Effector memory CD8-positive, alpha-beta T cell (primary cell): ENCODE data around the gene GOLT1B.

Experiments
- ATAC-seq: fragments of 150-1000 bp; cut with Tn5 transposase; replicated peaks from 2 replicates; pipeline ENCODE4 v1.10.0; 2021; ENCODE audit warnings: mild to moderate bottlenecking, moderate library complexity
- DNase-seq, 3 experiments: peaks; one replicate each; pipeline ENCODE4 v3.0.0; 2021
- H3K27ac Mint-ChIP-seq, 2 donors: one replicate each; pipeline ENCODE4 v1.8.0; 2022; ENCODE audit warnings: mild to moderate bottlenecking in 2 of 2, mixed read lengths in 2 of 2, moderate library complexity in 2 of 2
- H3K27me3 Mint-ChIP-seq, 2 donors: one replicate each; pipeline ENCODE4 v1.8.0; 2022; ENCODE audit warnings: mixed read lengths in 2 of 2
- H3K36me3 Mint-ChIP-seq: one replicate; pipeline ENCODE4 v1.8.0; 2022; ENCODE audit warnings: mild to moderate bottlenecking, moderate library complexity, mixed read lengths; ENCODE audit not compliant: insufficient read depth
- H3K4me1 Mint-ChIP-seq, 2 donors: one replicate each; pipeline ENCODE4 v1.8.0; 2022; ENCODE audit warnings: low read depth in 2 of 2, mixed read lengths in 2 of 2
- H3K4me3 Mint-ChIP-seq, 2 donors: one replicate each; pipeline ENCODE4 v1.8.0; 2022; ENCODE audit warnings: mild to moderate bottlenecking in 2 of 2, mixed read lengths in 2 of 2, moderate library complexity in 2 of 2
- H3K9me3 Mint-ChIP-seq, 2 donors: one replicate each; pipeline ENCODE4 v1.8.0; 2022; ENCODE audit warnings: mixed read lengths in 2 of 2

Gene GOLT1B

GRCh38 chr12:21559855-21560569 is 58.4 kb downstream of the GOLT1B start:
- no peak for ATAC-seq

GRCh38 chr12:21561158-21561557 is 59.6 kb downstream of the GOLT1B start:
- H3K4me3 Mint-ChIP-seq = no peak overlapping the region
- ATAC-seq (no peak), DNase-seq (no peak)
- no peak overlapping the region for H3K27ac Mint-ChIP-seq
- no peaks in the 10 kb centered on the region for H3K9me3 Mint-ChIP-seq
- no peaks in the 10 kb centered on the region for H3K36me3 Mint-ChIP-seq
- H3K27me3 Mint-ChIP-seq = no peaks in the 10 kb centered on the region
- H3K4me1 Mint-ChIP-seq = no peaks in the 10 kb centered on the region

More at GRCh38 chr12:21559855-21560569, 58.4 kb downstream of the GOLT1B start:
- Mint-ChIP-seq H3K36me3 (no peaks in the 10 kb centered on the region), H3K9me3 (no peaks in the 10 kb centered on the region), H3K27me3 (no peaks in the 10 kb centered on the region), H3K27ac (no peak overlapping the region), H3K4me3 (no peak overlapping the region), H3K4me1 (no peaks in the 10 kb centered on the region)
- no peak for DNase-seq

- ATAC-seq = no peak
- DNase-seq = no peak
- H3K27ac Mint-ChIP-seq = no peak overlapping the region
- H3K36me3 Mint-ChIP-seq = no peaks in the 10 kb centered on the region
- no peaks in the 10 kb centered on the region for H3K4me1 Mint-ChIP-seq
- no peaks in the 10 kb centered on the region for H3K9me3 Mint-ChIP-seq
- H3K4me3 Mint-ChIP-seq = no peak overlapping the region
- peaks cover 0 to 9% of the 10 kb centered on the region in 2 donors for H3K27me3 Mint-ChIP-seq
These were observed 61.3 kb downstream of the GOLT1B start for GRCh38 chr12:21562859-21563258.

- no peaks in the 10 kb centered on the region for H3K9me3 Mint-ChIP-seq
- H3K27me3 Mint-ChIP-seq = peaks cover 0 to 9% of the 10 kb centered on the region in 2 donors
- ATAC-seq (no peak), DNase-seq (no peak)
- H3K36me3 Mint-ChIP-seq = no peaks in the 10 kb centered on the region
- no peak overlapping the region for H3K4me3 Mint-ChIP-seq
- no peak overlapping the region for H3K27ac Mint-ChIP-seq
- H3K4me1 Mint-ChIP-seq = no peaks in the 10 kb centered on the region
These were observed 64.8 kb downstream of the GOLT1B start for GRCh38 chr12:21566223-21566906.

- Mint-ChIP-seq H3K4me3 (no peak overlapping the region), H3K4me1 (no peaks in the 10 kb centered on the region), H3K27ac (no peak overlapping the region), H3K27me3 (peaks cover 0 to 9% of the 10 kb centered on the region in 2 donors), H3K36me3 (no peaks in the 10 kb centered on the region), H3K9me3 (no peaks in the 10 kb centered on the region)
- ATAC-seq (no peak), DNase-seq (no peak)
These were observed 65.4 kb downstream of the GOLT1B start for GRCh38 chr12:21566907-21567394.
